ENCODE data around the gene TTC39B.

TTC39B gene

GRCh38 chr9:15127831-15128230 lies 179.2 kb downstream of the TTC39B start:
- Histone ChIP-seq H3K9me3 (no peaks in the 10 kb centered on the region), H3K4me1 (no peaks in the 10 kb centered on the region), H3K27me3 (no peaks in the 10 kb centered on the region), H3K4me3 (ENCODE audit: low read depth, low read length) (no peak overlapping the region), H3K36me3 (no peaks in the 10 kb centered on the region)
- no peak for DNase-seq
- TF ChIP-seq, protein P1, sequence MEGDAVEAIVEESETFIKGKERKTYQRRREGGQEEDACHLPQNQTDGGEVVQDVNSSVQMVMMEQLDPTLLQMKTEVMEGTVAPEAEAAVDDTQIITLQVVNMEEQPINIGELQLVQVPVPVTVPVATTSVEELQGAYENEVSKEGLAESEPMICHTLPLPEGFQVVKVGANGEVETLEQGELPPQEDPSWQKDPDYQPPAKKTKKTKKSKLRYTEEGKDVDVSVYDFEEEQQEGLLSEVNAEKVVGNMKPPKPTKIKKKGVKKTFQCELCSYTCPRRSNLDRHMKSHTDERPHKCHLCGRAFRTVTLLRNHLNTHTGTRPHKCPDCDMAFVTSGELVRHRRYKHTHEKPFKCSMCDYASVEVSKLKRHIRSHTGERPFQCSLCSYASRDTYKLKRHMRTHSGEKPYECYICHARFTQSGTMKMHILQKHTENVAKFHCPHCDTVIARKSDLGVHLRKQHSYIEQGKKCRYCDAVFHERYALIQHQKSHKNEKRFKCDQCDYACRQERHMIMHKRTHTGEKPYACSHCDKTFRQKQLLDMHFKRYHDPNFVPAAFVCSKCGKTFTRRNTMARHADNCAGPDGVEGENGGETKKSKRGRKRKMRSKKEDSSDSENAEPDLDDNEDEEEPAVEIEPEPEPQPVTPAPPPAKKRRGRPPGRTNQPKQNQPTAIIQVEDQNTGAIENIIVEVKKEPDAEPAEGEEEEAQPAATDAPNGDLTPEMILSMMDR (IDR thresholded peaks at IDR 0.05; ENCODE audit: low read depth, low read length), result no peak

- Histone ChIP-seq H3K9me3 (no peaks in the 10 kb centered on the region), H3K27me3 (no peaks in the 10 kb centered on the region), H3K4me3 (ENCODE audit: low read depth, low read length) (no peak overlapping the region), H3K36me3 (no peaks in the 10 kb centered on the region), H3K4me1 (no peaks in the 10 kb centered on the region)
- TF ChIP-seq, protein P1 (IDR thresholded peaks at IDR 0.05; ENCODE audit: low read depth, low read length), result no peak
- no peak for DNase-seq
These were observed 185.4 kb downstream of the TTC39B start for GRCh38 chr9:15121630-15122029.

GRCh38 chr9:15116130-15116580 lies 190.9 kb downstream of the TTC39B start:
- H3K36me3 ChIP-seq, result no peaks in the 10 kb centered on the region
- no peaks in the 10 kb centered on the region for H3K4me1 ChIP-seq
- no peaks in the 10 kb centered on the region for H3K27me3 ChIP-seq
- TF ChIP-seq, protein P1 (IDR thresholded peaks at IDR 0.05; ENCODE audit: low read depth, low read length), result no peak
- no peak for DNase-seq
- H3K9me3 ChIP-seq, result no peaks in the 10 kb centered on the region
- H3K4me3 ChIP-seq (ENCODE audit: low read depth, low read length), result no peak overlapping the region

GRCh38 chr9:15115702-15116101 lies 191.3 kb downstream of the TTC39B start:
- DNase-seq, result no peak
- H3K27me3 ChIP-seq, result no peaks in the 10 kb centered on the region
- no peaks in the 10 kb centered on the region for H3K36me3 ChIP-seq
- TF ChIP-seq, protein P1 (IDR thresholded peaks at IDR 0.05; ENCODE audit: low read depth, low read length), result no peak
- H3K4me1 ChIP-seq, result no peaks in the 10 kb centered on the region
- H3K9me3 ChIP-seq, result no peaks in the 10 kb centered on the region
- no peak overlapping the region for H3K4me3 ChIP-seq (ENCODE audit: low read depth, low read length)

GRCh38 chr9:15115041-15115440 lies 192.0 kb downstream of the TTC39B start:
- Histone ChIP-seq H3K36me3 (no peaks in the 10 kb centered on the region), H3K4me3 (ENCODE audit: low read depth, low read length) (no peak overlapping the region), H3K9me3 (no peaks in the 10 kb centered on the region), H3K4me1 (no peaks in the 10 kb centered on the region), H3K27me3 (no peaks in the 10 kb centered on the region)
- TF ChIP-seq, protein P1 (IDR thresholded peaks at IDR 0.05; ENCODE audit: low read depth, low read length), result no peak
- no peak for DNase-seq

All from BE2C (cell line).